ENCODE measurements around the gene EME1. TPM values are rescaled to one million over a fixed set of nuclear protein-coding genes. Genes with fewer than 3 reads are reported as not detected.
A peak's percentile ranks its signal among the peaks of the same experiment; 100 is the strongest.
"Not testable (repeated sequence)": the region's sequence is repeated elsewhere in the genome, so short reads cannot be mapped to it uniquely, and the experiment has no call there.

EME1 gene
- polyA plus RNA-seq, 1 donor from 2014 or later, result not detected

GRCh38 chr17:50419577-50419976 is 46.5 kb downstream of the EME1 start:
- Mint-ChIP-seq H3K4me1 (peaks cover 9 to 19% (median 17%) of the 10 kb centered on the region in 3 donors), H3K4me3 (peak overlapping the region in 2 of 4 donors; percentile 52 to 65), H3K27ac (peak overlapping the region in 2 of 3 donors; percentile 60 to 86)
- not testable (repeated sequence) for H3K27me3 Mint-ChIP-seq, H3K36me3 Mint-ChIP-seq, H3K9me3 Mint-ChIP-seq

DNA sequence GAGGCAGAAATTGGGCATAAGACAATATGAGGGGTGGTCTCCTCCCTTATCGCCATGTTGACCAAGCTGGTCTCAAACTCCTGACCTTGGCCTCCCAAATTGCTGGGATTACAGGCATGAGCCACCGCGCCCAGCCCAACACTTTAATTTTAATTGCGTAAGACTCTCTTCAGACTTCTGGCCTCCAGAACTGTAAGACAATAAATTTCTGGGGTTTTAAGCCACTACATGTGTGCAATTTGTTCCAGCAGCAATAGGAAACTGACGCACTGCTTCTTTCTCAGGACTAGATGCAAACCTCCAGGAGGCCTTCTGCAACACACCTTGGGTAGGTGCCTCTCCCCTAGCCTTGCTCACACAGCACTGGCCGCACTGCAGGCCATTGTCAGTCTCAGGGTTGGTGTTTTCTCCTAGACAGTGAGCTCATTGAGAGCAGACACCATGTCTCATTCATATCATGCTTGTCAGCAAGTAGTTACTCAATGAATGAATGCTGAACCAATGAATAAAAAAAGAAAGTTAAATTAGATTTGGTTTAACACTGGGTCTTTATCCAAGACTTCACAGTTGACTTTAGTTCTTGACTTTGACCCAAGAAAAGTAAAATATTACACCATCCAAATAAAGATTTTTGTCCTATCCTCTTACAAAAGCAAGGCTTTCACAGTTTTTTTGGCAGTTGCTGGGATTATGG is 47.5 kb downstream of the EME1 start:
- H3K27me3 Mint-ChIP-seq, result no peaks in the 10 kb centered on the region
- H3K4me1 Mint-ChIP-seq, result peaks cover 10 to 23% (median 20%) of the 10 kb centered on the region in 3 donors
- H3K36me3 Mint-ChIP-seq, result no peaks in the 10 kb centered on the region
- H3K27ac Mint-ChIP-seq, result peak overlapping the region; percentile 97 to 99 (median 98)
- peaks cover 0 to 7% (median 4%) of the 10 kb centered on the region in 3 donors for H3K9me3 Mint-ChIP-seq
- H3K4me3 Mint-ChIP-seq, result peak overlapping the region in 2 of 4 donors; percentile 92 to 93

GRCh38 chr17:50421308-50422051 is 48.5 kb downstream of the EME1 start:
- Mint-ChIP-seq H3K36me3 (no peaks in the 10 kb centered on the region), H3K27ac (peak overlapping the region; percentile 97 to 99 (median 98)), H3K4me3 (peak overlapping the region; percentile 78 to 97 (median 92)), H3K4me1 (peaks cover 13 to 25% (median 20%) of the 10 kb centered on the region in 3 donors), H3K9me3 (peaks cover 0 to 7% (median 4%) of the 10 kb centered on the region in 3 donors), H3K27me3 (no peaks in the 10 kb centered on the region)

DNA sequence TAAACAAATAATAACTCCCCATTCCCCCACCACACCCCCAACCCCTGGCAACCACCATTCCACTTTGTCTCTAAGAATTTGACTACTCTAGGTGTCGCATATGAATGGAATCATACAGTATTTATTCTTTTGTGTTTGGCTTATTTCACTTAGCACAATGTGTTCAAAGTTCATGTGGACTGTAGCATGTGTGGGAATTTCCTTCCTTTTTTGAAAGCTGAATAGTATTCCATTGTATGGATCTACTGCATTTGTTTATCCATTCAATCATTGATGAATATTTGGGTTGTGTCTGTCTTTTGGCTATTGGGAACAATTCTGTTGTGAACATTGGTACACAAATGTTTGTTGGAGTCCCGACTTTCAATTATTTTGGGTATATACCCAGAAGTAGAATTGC is 49.7 kb downstream of the EME1 start:
- H3K36me3 Mint-ChIP-seq, result no peaks in the 10 kb centered on the region
- peaks cover 25 to 35% (median 25%) of the 10 kb centered on the region in 3 donors for H3K4me1 Mint-ChIP-seq
- no peaks in the 10 kb centered on the region for H3K27me3 Mint-ChIP-seq
- H3K27ac Mint-ChIP-seq, result peak overlapping the region; percentile 45 to 84 (median 62)
- H3K4me3 Mint-ChIP-seq, result peak overlapping the region in 1 of 4 donors; percentile 84
- H3K9me3 Mint-ChIP-seq, result peaks cover 0 to 7% (median 4%) of the 10 kb centered on the region in 3 donors

DNA sequence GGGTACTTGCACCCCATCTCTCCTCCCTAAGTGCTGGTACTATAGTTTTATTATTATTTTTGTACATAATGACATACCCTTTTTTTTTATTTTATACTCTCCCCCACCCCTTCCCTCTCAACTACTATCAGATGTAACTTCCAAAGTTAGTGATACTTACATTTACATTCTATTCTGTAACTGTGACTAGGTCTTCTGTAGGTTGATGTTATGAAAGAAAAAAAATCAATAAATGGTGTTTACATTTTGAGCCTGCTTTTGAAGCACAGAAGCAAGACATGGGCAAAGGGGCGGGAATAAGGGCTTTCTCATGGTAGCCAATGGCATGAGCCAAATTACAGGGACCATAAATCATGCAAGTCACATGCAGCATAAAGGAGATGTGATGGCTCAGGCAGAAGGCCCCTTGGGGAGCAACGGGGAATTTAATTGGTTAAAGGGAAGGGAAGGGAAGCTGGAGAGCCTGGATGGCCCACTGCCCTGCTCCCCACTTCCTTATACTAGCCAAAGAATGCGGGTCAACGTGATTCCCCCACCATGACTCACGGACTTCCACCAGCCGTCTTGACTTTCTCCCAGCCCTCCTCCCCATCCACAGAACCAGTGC is 50.6 kb downstream of the EME1 start:
- Mint-ChIP-seq H3K27me3 (no peaks in the 10 kb centered on the region), H3K9me3 (peaks cover 0 to 7% (median 4%) of the 10 kb centered on the region in 3 donors), H3K4me3 (peak overlapping the region in 2 of 4 donors; percentile 13 to 84), H3K36me3 (no peaks in the 10 kb centered on the region), H3K4me1 (peaks cover 25 to 37% (median 26%) of the 10 kb centered on the region in 3 donors), H3K27ac (peak overlapping the region; percentile 62 to 87 (median 79))

DNA sequence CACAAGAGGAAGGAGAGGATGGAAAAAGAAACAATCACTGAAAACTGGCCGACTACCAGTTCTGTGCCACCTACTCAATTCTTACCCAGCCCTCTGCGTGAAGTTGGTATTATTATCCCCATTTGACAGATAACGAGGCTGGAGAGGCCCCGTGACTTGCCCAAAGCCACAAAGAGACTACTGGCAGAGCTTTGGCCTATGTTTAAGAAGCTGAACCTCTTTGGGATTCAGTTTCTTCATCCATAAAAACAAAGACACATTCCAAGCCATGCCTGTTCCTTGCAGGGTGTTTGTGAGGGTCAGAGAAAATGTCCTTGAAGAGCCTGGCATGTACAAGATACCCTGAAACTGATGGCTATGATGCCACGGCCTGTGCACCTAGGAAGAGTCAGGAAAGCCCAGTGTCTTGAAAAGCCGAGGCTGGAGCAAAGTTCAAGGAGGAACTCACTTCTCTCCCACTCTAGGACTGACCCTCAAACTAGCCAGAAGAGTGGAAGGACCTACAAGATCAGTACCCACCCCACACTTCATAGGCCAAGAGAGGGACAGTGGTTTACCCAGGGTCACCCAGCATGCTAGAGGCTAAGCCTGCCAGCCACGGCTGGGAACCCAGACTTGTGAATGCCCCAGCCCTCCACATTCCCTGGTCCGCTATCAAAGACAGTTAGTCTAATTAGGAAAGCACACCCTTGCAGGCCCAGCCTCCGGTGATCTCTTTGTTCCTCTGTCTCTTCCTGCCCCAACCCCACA is 51.4 kb downstream of the EME1 start:
- Mint-ChIP-seq H3K4me1 (peaks cover 25 to 38% (median 26%) of the 10 kb centered on the region in 3 donors), H3K36me3 (no peaks in the 10 kb centered on the region), H3K9me3 (peaks cover 0 to under 1% (median 0%) of the 10 kb centered on the region in 3 donors), H3K4me3 (peak overlapping the region; percentile 21 to 97 (median 90)), H3K27ac (peak overlapping the region; percentile 62 to 87 (median 79)), H3K27me3 (no peaks in the 10 kb centered on the region)

GRCh38 chr17:50424996-50425681 is 52.1 kb downstream of the EME1 start:
- H3K27ac Mint-ChIP-seq, result peak overlapping the region; percentile 62 to 94 (median 69)
- H3K9me3 Mint-ChIP-seq, result no peaks in the 10 kb centered on the region
- H3K27me3 Mint-ChIP-seq, result no peaks in the 10 kb centered on the region
- no peaks in the 10 kb centered on the region for H3K36me3 Mint-ChIP-seq
- peaks cover 28 to 40% (median 31%) of the 10 kb centered on the region in 3 donors for H3K4me1 Mint-ChIP-seq
- H3K4me3 Mint-ChIP-seq, result peak overlapping the region; percentile 84 to 97 (median 91)

GRCh38 chr17:50425682-50426471 is 52.8 kb downstream of the EME1 start, which contains the start of gene ACSF2:
TSS of gene ACSF2 (plus strand) at chr17:50426218. CDS start at chr17:50426262, 44 bp downstream.
- no peaks in the 10 kb centered on the region for H3K9me3 Mint-ChIP-seq
- H3K27me3 Mint-ChIP-seq, result no peaks in the 10 kb centered on the region
- H3K4me1 Mint-ChIP-seq, result peaks cover 29 to 40% (median 29%) of the 10 kb centered on the region in 3 donors
- peak within 1 kb of the TSS; percentile 69 to 94 (median 86) for H3K27ac Mint-ChIP-seq
- H3K36me3 Mint-ChIP-seq, result no peaks in the 10 kb centered on the region
- H3K4me3 Mint-ChIP-seq, result peak within 1 kb of the TSS; percentile 84 to 97 (median 91)

DNA sequence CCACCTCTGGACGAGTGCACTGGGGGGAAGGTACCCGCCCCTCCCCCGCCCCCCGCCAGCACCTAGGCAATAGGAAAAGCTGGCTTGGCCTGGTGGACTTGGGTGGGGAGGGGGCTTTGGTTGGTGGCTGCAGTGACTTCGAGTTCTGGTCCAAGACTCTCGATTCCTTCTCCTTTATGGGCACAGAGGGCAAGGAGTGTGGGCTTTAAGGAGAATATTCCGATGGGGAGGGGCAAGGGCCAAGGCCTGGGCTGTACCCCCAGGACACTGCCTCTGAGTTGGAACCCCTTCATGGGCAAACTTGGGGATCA is 53.4 kb downstream of the EME1 start:
- Mint-ChIP-seq H3K27ac (peak overlapping the region; percentile 69 to 90 (median 86)), H3K4me1 (peaks cover 25 to 37% (median 29%) of the 10 kb centered on the region in 3 donors), H3K4me3 (peak overlapping the region; percentile 83 to 97 (median 86)), H3K9me3 (no peaks in the 10 kb centered on the region), H3K36me3 (no peaks in the 10 kb centered on the region), H3K27me3 (no peaks in the 10 kb centered on the region)

GRCh38 chr17:50426814-50427787 is 54.1 kb downstream of the EME1 start:
- H3K27me3 Mint-ChIP-seq, result no peaks in the 10 kb centered on the region
- H3K36me3 Mint-ChIP-seq, result peaks cover 4% of the 10 kb centered on the region
- peak overlapping the region; percentile 83 to 97 (median 86) for H3K4me3 Mint-ChIP-seq
- no peaks in the 10 kb centered on the region for H3K9me3 Mint-ChIP-seq
- peak overlapping the region; percentile 69 to 90 (median 86) for H3K27ac Mint-ChIP-seq
- H3K4me1 Mint-ChIP-seq, result peaks cover 24 to 33% (median 24%) of the 10 kb centered on the region in 3 donors

DNA sequence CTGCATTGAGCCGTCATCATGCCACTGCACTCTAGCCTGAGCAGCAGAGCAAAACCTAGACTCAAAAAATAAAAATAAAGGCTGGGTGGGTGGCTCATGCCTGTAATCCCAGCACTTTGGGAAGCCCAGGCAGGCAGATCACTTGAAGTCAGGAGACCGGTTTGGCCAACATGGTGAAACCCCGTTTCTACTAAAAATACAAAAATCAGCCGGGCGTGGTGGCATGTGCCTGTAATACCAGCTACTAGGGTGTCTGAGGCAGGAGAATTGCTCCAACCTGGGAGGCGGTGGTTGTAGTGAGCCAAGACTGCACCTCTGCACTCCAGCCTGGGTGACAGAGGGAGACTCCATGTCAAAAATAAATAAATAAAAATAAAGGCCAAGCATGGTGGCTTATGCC is 55.1 kb downstream of the EME1 start:
- peak overlapping the region in 2 of 3 donors; percentile 22 to 86 for H3K27ac Mint-ChIP-seq
- H3K4me3 Mint-ChIP-seq, result peak overlapping the region in 2 of 4 donors; percentile 63 to 84
- not testable (repeated sequence) for H3K27me3 Mint-ChIP-seq, H3K36me3 Mint-ChIP-seq, H3K9me3 Mint-ChIP-seq
- H3K4me1 Mint-ChIP-seq, result peaks cover 21 to 34% (median 31%) of the 10 kb centered on the region in 3 donors

- Mint-ChIP-seq H3K4me3 (no peak overlapping the region), H3K9me3 (no peaks in the 10 kb centered on the region)
Observed at GRCh38 chr17:50428831-50429424, 55.9 kb downstream of the EME1 start.

More at GRCh38 chr17:50428831-50429424, 55.9 kb downstream of the EME1 start:
- Mint-ChIP-seq H3K36me3 (peaks cover 5% of the 10 kb centered on the region), H3K27ac (no peak overlapping the region), H3K27me3 (no peaks in the 10 kb centered on the region), H3K4me1 (peaks cover 21 to 32% (median 31%) of the 10 kb centered on the region in 3 donors)

Data from IgD-negative memory B cell (primary cell).